Measurements from ENCODE around the gene TAF11L5.
"Not testable (repeated sequence)": the region's sequence is repeated elsewhere in the genome, so short reads cannot be mapped to it uniquely, and the experiment has no call there.

TAF11L5 gene

DNA sequence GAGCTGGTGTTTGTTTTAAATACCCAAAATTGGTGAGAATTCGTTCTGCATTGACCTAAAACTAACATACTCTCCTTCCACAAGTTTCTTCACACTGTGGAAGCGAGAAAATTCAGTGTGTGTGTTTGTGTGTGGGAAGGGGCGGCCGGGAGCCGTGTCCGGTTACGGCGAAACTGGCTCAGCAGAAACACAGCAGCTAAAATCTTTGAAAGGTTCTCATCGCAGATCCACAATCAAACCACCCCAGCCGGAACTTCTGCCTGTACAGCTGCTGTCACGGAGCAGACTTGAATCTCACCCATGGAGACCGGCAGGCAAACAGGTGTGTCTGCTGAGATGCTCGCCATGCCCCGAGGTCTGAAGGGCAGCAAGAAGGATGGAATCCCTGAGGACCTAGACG is at the start of gene TAF11L5:
Gene TAF11L5 (plus strand): TSS at position 301 of the 400 bp plus-strand sequence.
- DNase-seq, result not testable (repeated sequence)

GRCh38 chr5:17477043-17477442 is 48.0 kb upstream of the TAF11L5 start:
- DNase-seq, result no peak

GRCh38 chr5:17477573-17478265 is 47.3 kb upstream of the TAF11L5 start:
- no peak for DNase-seq

DNA sequence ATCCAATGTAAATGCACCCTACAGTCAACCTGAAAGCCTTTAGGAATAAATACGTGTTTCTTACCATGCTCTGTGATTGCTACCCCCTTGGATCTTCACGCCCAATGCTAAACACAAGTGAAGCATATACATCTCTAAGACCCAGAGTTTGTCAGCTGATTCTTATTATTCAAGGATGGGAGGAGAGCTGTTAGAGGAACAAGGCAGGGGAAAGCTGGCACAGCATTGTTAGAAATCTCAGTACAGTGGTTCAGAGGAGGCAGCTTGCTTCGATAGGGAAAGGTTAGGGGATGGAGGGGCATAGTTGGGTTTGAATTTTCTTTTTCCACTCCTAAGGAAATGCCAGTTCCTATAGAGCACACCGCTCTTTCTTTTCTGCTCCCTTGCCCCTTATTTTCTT is 43.7 kb upstream of the TAF11L5 start:
- no peak for DNase-seq

DNA sequence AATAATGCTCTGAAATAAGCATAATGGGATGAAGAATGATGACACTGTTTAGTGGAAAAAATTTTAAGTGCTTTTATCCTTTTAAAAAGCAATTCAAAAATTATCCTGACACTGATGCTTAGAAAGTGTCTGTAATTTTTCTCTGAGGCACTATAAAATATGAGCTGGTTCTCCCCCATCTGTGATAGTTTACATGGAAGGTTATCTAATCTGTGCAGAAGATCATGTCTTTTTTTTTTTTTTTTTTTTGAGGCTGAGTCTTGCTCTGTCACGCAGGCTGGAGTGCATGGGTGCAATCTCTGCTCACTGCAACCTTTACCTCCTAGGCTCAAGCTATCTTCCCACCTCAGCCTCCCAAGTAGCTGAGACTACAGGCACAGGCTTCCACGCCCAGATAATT is 42.2 kb upstream of the TAF11L5 start:
- DNase-seq, result no peak

DNA sequence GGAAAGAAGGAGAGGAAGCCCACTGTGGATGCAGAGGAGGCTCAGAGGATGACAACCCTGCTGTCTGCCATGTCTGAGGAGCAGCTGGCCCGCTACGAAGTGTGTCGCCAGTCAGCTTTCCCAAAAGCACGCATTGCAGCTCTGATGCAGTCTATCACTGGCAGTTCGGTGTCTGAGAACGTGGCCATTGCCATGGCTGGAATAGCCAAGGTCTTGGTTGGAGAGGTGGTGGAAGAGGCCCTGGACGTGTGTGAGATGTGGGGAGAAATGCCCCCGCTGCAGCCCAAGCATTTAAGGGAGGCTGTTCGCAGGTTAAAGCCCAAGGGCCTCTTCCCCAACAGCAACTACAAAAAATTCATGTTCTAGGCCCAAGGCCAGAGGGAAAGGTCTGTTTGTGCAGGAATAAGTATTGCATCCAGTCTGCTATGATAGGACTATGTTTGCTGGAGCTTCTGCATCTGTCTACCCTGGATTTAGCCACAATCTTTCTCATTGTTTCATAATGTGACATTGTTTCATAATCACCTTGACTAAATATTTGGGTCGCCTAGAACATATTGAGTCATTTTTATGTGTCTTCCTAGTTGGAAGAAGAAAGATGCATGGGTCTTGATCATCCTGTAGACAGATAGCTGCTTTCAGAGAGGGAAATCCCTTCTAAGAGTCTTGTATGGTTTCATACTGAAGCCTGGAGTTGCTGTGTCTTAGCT is 38.4 kb upstream of the TAF11L5 start:
- DNase-seq, result not testable (repeated sequence)

GRCh38 chr5:17487174-17487512 is 37.9 kb upstream of the TAF11L5 start:
- DNase-seq, result no peak

GRCh38 chr5:17491257-17491656 is 33.8 kb upstream of the TAF11L5 start:
- not testable (repeated sequence) for DNase-seq

DNA sequence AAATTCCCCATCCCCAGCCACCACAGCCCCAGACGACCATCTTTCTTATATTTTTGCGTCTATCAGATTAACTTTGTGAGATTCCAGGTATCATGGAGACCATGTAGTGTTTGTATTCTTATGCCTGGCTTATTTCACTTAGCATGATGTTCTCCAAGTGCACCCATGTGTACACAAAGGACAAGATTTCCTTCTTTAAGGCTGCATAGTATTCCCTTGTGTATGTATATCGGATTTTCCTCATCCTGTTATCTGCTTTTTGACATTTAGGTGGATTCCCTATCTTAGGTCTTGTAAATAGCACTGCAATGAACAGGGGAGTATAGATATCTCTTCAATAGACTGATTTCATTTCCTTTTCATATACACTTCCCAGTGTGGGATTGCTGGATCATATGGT is 32.3 kb upstream of the TAF11L5 start:
- no peak for DNase-seq

- DNase-seq, result no peak
Observed at GRCh38 chr5:17497446-17497845, 27.6 kb upstream of the TAF11L5 start.

DNA sequence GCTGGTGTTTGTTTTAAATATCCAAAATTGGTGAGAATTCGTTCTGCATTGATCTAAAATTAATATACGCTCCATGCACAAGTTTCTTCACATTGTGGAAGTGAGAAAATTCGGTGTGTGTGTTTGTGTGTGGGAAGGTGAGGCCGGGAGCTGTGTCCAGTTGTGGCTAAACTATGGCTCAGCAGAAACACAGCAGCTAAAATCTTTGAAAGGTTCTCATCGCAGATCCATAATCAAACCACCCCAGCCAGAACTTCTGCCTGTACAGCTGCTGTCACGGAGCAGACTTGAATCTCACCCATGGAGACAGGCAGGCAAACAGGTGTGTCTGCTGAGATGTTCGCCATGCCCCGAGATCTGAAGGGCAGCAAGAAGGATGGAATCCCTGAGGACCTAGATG is 27.1 kb upstream of the TAF11L5 start, which contains the start of gene TAF11L2:
Gene TAF11L2 (plus strand): TSS at position 301 of the 400 bp plus-strand sequence.
- not testable (repeated sequence) for DNase-seq

GRCh38 chr5:17511775-17512325 is 13.2 kb upstream of the TAF11L5 start:
- no peak for DNase-seq

DNA sequence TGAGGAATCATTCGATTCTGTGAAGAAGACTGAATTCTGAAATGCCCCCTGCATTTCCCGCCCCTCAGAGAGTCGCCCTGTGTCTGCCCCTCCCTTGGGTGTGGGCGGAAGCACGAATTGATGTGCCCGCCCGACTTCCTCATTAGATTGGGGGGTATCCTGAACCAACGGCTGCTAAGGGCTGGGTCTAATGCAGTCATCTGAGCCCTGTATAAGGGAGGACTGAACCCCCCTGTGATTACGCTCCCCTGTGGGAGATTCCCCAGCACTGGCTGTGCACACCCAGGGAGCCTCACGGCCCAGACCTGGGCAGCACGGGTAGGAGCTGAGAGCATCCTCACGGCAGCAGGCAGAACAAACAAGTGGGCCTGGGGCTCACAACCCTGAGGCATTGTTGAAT is 7.5 kb upstream of the TAF11L5 start:
- DNase-seq, result not testable (repeated sequence)

DNA sequence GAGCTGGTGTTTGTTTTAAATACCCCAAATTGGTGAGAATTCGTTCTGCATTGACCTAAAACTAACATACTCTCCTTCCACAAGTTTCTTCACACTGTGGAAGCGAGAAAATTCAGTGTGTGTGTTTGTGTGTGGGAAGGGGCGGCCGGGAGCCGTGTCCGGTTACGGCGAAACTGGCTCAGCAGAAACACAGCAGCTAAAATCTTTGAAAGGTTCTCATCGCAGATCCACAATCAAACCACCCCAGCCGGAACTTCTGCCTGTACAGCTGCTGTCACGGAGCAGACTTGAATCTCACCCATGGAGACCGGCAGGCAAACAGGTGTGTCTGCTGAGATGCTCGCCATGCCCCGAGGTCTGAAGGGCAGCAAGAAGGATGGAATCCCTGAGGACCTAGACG is 7.0 kb upstream of the TAF11L5 start, which contains the start of gene TAF11L3:
Gene TAF11L3 (plus strand): TSS at position 301 of the 400 bp plus-strand sequence.
- DNase-seq, result not testable (repeated sequence)

GRCh38 chr5:17519508-17519907 is 5.5 kb upstream of the TAF11L5 start:
- DNase-seq, result not testable (repeated sequence)

DNA sequence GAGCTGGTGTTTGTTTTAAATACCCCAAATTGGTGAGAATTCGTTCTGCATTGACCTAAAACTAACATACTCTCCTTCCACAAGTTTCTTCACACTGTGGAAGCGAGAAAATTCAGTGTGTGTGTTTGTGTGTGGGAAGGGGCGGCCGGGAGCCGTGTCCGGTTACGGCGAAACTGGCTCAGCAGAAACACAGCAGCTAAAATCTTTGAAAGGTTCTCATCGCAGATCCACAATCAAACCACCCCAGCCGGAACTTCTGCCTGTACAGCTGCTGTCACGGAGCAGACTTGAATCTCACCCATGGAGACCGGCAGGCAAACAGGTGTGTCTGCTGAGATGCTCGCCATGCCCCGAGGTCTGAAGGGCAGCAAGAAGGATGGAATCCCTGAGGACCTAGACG is 3.5 kb upstream of the TAF11L5 start, which contains the start of gene TAF11L4:
Gene TAF11L4 (plus strand): TSS at position 301 of the 400 bp plus-strand sequence.
- not testable (repeated sequence) for DNase-seq

DNA sequence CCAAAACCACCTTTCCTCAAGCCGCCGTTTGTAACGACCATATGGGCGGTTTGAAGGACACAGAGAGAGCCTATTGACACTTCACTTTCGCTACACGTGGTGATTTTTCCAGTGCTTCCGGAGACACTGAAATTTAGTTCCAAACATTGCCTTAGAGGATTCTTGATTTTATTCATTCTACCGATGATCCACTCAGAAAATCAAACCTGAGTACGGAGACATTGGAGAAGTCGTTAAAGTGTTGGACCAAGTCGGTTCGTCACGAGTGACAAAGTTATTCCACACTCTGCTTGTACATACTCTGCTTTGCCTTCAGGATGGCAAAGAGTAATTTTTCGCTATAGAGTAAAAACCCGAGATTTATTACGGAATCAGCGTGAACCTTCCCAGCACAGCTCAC is 1.5 kb downstream of the TAF11L5 start:
- DNase-seq, result peak; percentile 31

GRCh38 chr5:17528369-17528768 is 3.3 kb downstream of the TAF11L5 start, which contains the start of gene TAF11L6:
TSS of gene TAF11L6 (plus strand) at chr5:17528669.
- DNase-seq, result not testable (repeated sequence)
